ENCODE results near the gene RARG. TPM values are rescaled to one million over a fixed set of nuclear protein-coding genes. Genes with fewer than 3 reads are reported as not detected.

The RARG gene
- total and polyA plus RNA-seq, 2 of the 8 experiments (the other 6 are each of a cell fraction or from before 2014, with no cell fraction given) = 68.6 to 68.9 TPM

DNA sequence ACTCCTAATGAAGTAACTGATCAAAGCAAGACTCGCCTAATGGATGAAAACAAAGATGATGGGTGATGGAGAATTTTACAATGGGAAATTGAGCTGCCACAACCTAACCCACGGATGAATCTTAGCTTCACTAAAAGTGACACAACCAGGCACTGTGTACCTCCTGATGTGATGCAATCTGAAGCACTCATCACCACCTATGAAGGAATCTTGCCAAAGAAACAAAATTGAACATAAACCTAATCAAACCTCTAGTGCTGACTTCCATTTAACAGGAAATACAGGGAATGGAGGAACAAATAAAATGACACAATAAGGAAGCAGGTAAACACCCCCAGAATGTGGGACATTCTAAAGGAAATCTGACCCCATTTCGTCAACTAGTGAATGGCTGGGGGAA, 13.3 kb upstream of the RARG start:
- Histone ChIP-seq H3K4me1 (replicated peaks in 1 of 4; ENCODE audit: control insufficient read depth in 3 of 4, insufficient read depth in 4 of 4, low read length in 3 of 4) (peaks cover 0 to 13% (median 8%) of the 10 kb centered on the region in 4 experiments; a peak in 6 of 7 replicates), H3K79me2 (ENCODE audit: control insufficient read depth in 1 of 2, insufficient read depth in 2 of 2, low read length in 2 of 2) (no peaks in the 10 kb centered on the region), H4K8ac (ENCODE audit: extremely low read depth, insufficient read depth, low read length) (no peak overlapping the region), H2BK120ac (replicated peaks; ENCODE audit: low read depth, low read length) (no peak overlapping the region), H3K18ac (ENCODE audit: extremely low read depth, low read length) (no peak overlapping the region), H4K20me1 (replicated peaks in 1 of 2; ENCODE audit: control insufficient read depth in 1 of 2, insufficient read depth in 2 of 2, low read length in 2 of 2) (no peaks in the 10 kb centered on the region), H2AFZ (ENCODE audit: low read length) (no peak overlapping the region), H3K9me3 (ENCODE audit: insufficient read depth in 2 of 2, low read depth in 1 of 2, low read length in 1 of 2) (no peaks in the 10 kb centered on the region), H2AK5ac (ENCODE audit: low read depth, low read length) (no peak overlapping the region), H2BK5ac (ENCODE audit: low read depth, low read length) (no peak overlapping the region), H3K4ac (replicated peaks; ENCODE audit: insufficient read length, low read depth, low read length) (no peak overlapping the region), H3K4me3 (ENCODE audit: extremely low read depth in 1 of 4, insufficient read depth in 2 of 4, low read depth in 3 of 4, low read length in 4 of 4) (no peak overlapping the region), H3K9ac (replicated peaks in 1 of 4; ENCODE audit: extremely low read depth in 1 of 4, low read depth in 3 of 4, low read length in 3 of 4) (no peak overlapping the region), H3K56ac (replicated peaks; ENCODE audit: insufficient read length, low read depth, low read length) (no peak overlapping the region), H3K23me2 (ENCODE audit: low read depth, low read length) (no peaks in the 10 kb centered on the region), H3K36me3 (ENCODE audit: control insufficient read depth in 2 of 4, insufficient read depth in 4 of 4, low read length in 3 of 4) (no peaks in the 10 kb centered on the region), H3K23ac (ENCODE audit: insufficient read length) (no peak overlapping the region), H2BK20ac (ENCODE audit: low read length) (no peak overlapping the region), H3K27me3 (replicated peaks in 1 of 4; ENCODE audit: control insufficient read depth in 3 of 4, extremely low read depth in 1 of 4, insufficient read depth in 3 of 4, low read length in 3 of 4) (no peaks in the 10 kb centered on the region; a peak in 1 of 7 replicates), H3K79me1 (ENCODE audit: low read depth, low read length) (no peaks in the 10 kb centered on the region), H2BK15ac (ENCODE audit: low read length) (no peak overlapping the region), H3K4me2 (ENCODE audit: insufficient read depth in 1 of 2, low read depth in 2 of 2, low read length in 2 of 2) (no peak overlapping the region), H3K14ac (ENCODE audit: insufficient read length) (no peak overlapping the region), H3K27ac (ENCODE audit: low read depth, low read length) (no peak overlapping the region), H4K5ac (ENCODE audit: insufficient read length, low read depth, low read length) (no peak overlapping the region), H4K91ac (replicated peaks; ENCODE audit: insufficient read length, low read length) (no peak overlapping the region), H2BK12ac (ENCODE audit: low read depth, low read length) (no peak overlapping the region)
- CTCF ChIA-PET (ENCODE audit: partially characterized antibody) = interaction anchor here (0.5 to 23.5 kb wide), 8 partner anchors 9 to 179 kb away, joined by 3 to 535 read pairs (median 4); partner anchors contain the start of genes ESPL1 and ITGB7
- FAIRE-seq = no peak
- DNase-seq (ENCODE audit: low read depth in 1 of 2, low spot score in 2 of 2) = no peak
- WGBS, 2 experiments (ENCODE audit: extremely low coverage in 1 of 2, insufficient coverage in 1 of 2, insufficient read length in 1 of 2, insufficient replicate concordance in 2 of 2, low coverage in 1 of 2, low lambda C conversion rate in 2 of 2, missing lambda C conversion rate in 1 of 2) = 86% methylated on average over 3 of the region's 3 CpGs; no CpG with 5 or more reads in 1 of the 2 experiments
- POLR2A ChIA-PET (ENCODE audit: partially characterized antibody) = interaction anchor here (0.6 to 1.3 kb wide), 3 partner anchors 16 to 172 kb away, joined by 3 to 4 read pairs (median 3); no protein-coding TSS in a partner anchor
- TF ChIP-seq CTBP2 (IDR thresholded peaks at IDR 0.05; ENCODE audit: borderline replicate concordance, insufficient read depth, insufficient read length, low read length) (no peak), CBX8 (IDR thresholded peaks at IDR 0.05; ENCODE audit: borderline replicate concordance, low read depth, low read length) (no peak), FOSL1 (IDR thresholded peaks at IDR 0.05; ENCODE audit: insufficient read depth, low read depth, low read length) (no peak), RFX5 (IDR thresholded peaks at IDR 0.05; ENCODE audit: borderline replicate concordance, low read depth, low read length) (no peak), EP300 (IDR thresholded peaks at IDR 0.05; ENCODE audit: borderline replicate concordance in 1 of 2, low read depth in 2 of 2, low read length in 2 of 2) (no peak), GTF2F1 (IDR thresholded peaks at IDR 0.05; ENCODE audit: borderline replicate concordance, low read depth, low read length) (no peak), RAD21 (IDR thresholded peaks at IDR 0.05 in 1 of 2, conservative IDR thresholded peaks at IDR 0.05 in 1 of 2; ENCODE audit: low read depth in 2 of 2, low read length in 2 of 2) (no peak), SIRT6 (IDR thresholded peaks at IDR 0.05; ENCODE audit: low read length) (no peak), SP2 (IDR thresholded peaks at IDR 0.05; ENCODE audit: low read length) (no peak), EZH2 (IDR thresholded peaks at IDR 0.05; ENCODE audit: low read depth, low read length, severe bottlenecking) (no peak), CBX5 (IDR thresholded peaks at IDR 0.05; ENCODE audit: low read depth, low read length) (no peak), BCL11A (IDR thresholded peaks at IDR 0.05; ENCODE audit: low read depth in 2 of 2, low read length in 2 of 2) (no peak), ASH2L (IDR thresholded peaks at IDR 0.05; ENCODE audit: low read length) (no peak), RXRA (IDR thresholded peaks at IDR 0.05; ENCODE audit: insufficient read depth, low read depth, low read length) (no peak)
